ENCODE measurements around the gene HDGFL2. TPM values are rescaled to one million over a fixed set of nuclear protein-coding genes. Genes with fewer than 3 reads are reported as not detected.

HDGFL2 gene
- total and polyA plus RNA-seq, 2 of the 8 experiments (the other 6 are each of a cell fraction or from before 2014, with no cell fraction given), result 31.1 to 106 TPM

- Histone ChIP-seq H2BK5ac (ENCODE audit: low read depth, low read length) (no peak overlapping the region), H2AK5ac (ENCODE audit: low read depth, low read length) (no peak overlapping the region), H4K20me1 (replicated peaks in 1 of 2; ENCODE audit: control insufficient read depth in 1 of 2, insufficient read depth in 2 of 2, low read length in 2 of 2) (peaks cover 13 to 18% of the 10 kb centered on the region in 2 experiments), H3K79me2 (ENCODE audit: control insufficient read depth in 1 of 2, insufficient read depth in 2 of 2, low read length in 2 of 2) (no peaks in the 10 kb centered on the region), H4K5ac (ENCODE audit: insufficient read length, low read depth, low read length) (no peak overlapping the region), H3K4ac (replicated peaks; ENCODE audit: insufficient read length, low read depth, low read length) (no peak overlapping the region), H3K36me3 (ENCODE audit: control insufficient read depth in 2 of 4, insufficient read depth in 4 of 4, low read length in 3 of 4) (peaks cover 0 to 11% (median 3%) of the 10 kb centered on the region in 4 experiments; a peak in 4 of 8 replicates), H3K23me2 (ENCODE audit: low read depth, low read length) (no peaks in the 10 kb centered on the region), H3K27ac (ENCODE audit: low read depth, low read length) (no peak overlapping the region), H3K23ac (ENCODE audit: insufficient read length) (no peak overlapping the region), H3K56ac (replicated peaks; ENCODE audit: insufficient read length, low read depth, low read length) (no peak overlapping the region), H3K4me3 (ENCODE audit: extremely low read depth in 1 of 4, insufficient read depth in 2 of 4, low read depth in 3 of 4, low read length in 4 of 4) (no peak overlapping the region), H4K8ac (ENCODE audit: extremely low read depth, insufficient read depth, low read length) (no peak overlapping the region), H4K91ac (replicated peaks; ENCODE audit: insufficient read length, low read length) (no peak overlapping the region), H2BK20ac (ENCODE audit: low read length) (no peak overlapping the region), H3K4me2 (ENCODE audit: insufficient read depth in 1 of 2, low read depth in 2 of 2, low read length in 2 of 2) (no peak overlapping the region), H2BK12ac (ENCODE audit: low read depth, low read length) (no peak overlapping the region), H2BK120ac (replicated peaks; ENCODE audit: low read depth, low read length) (no peak overlapping the region), H2AFZ (ENCODE audit: low read length) (no peak overlapping the region), H3K9ac (replicated peaks in 1 of 4; ENCODE audit: extremely low read depth in 1 of 4, low read depth in 3 of 4, low read length in 3 of 4) (no peak overlapping the region), H3K14ac (ENCODE audit: insufficient read length) (no peak overlapping the region), H3K9me3 (ENCODE audit: insufficient read depth in 2 of 2, low read depth in 1 of 2, low read length in 1 of 2) (no peaks in the 10 kb centered on the region), H2BK15ac (ENCODE audit: low read length) (no peak overlapping the region), H3K79me1 (ENCODE audit: low read depth, low read length) (peaks cover 2% of the 10 kb centered on the region; the same call in 1 of the 2 replicates), H3K27me3 (replicated peaks in 1 of 4; ENCODE audit: control insufficient read depth in 3 of 4, extremely low read depth in 1 of 4, insufficient read depth in 3 of 4, low read length in 3 of 4) (peaks cover 4 to 39% (median 28%) of the 10 kb centered on the region in 4 experiments; a peak in 6 of 7 replicates), H3K4me1 (replicated peaks in 1 of 4; ENCODE audit: control insufficient read depth in 3 of 4, insufficient read depth in 4 of 4, low read length in 3 of 4) (no peaks in the 10 kb centered on the region), H3K18ac (ENCODE audit: extremely low read depth, low read length) (no peak overlapping the region)
- TF ChIP-seq PHF8 (conservative IDR thresholded peaks at IDR 0.05; ENCODE audit: low read depth, low read length), result no peak
- TF ChIP-seq BCL11A (IDR thresholded peaks at IDR 0.05; ENCODE audit: low read depth in 2 of 2, low read length in 2 of 2), result no peak
- TF ChIP-seq SIRT6 (IDR thresholded peaks at IDR 0.05; ENCODE audit: low read length), result no peak
- TF ChIP-seq RXRA (IDR thresholded peaks at IDR 0.05; ENCODE audit: insufficient read depth, low read depth, low read length), result no peak
- no peak for TF ChIP-seq SP1 (IDR thresholded peaks at IDR 0.05; ENCODE audit: low read depth, low read length)
- ChIA-PET POLR2A (ENCODE audit: partially characterized antibody) (interaction anchor here (0.8 to 2.8 kb wide), 8 partner anchors 9 to 52 kb away, joined by 3 to 27 read pairs (median 4); partner anchors contain the start of gene PLIN4), CTCF (ENCODE audit: partially characterized antibody) (interaction anchor here (0.6 to 5.2 kb wide), 3 partner anchors 13 to 253 kb away, joined by 4 to 40 read pairs (median 7); no protein-coding TSS in a partner anchor)
- FAIRE-seq, result no peak
- no peak for DNase-seq (ENCODE audit: low read depth in 1 of 2, low spot score in 2 of 2)
- WGBS, 2 experiments (ENCODE audit: extremely low coverage in 1 of 2, insufficient coverage in 1 of 2, insufficient read length in 1 of 2, insufficient replicate concordance in 2 of 2, low coverage in 1 of 2, low lambda C conversion rate in 2 of 2, missing lambda C conversion rate in 1 of 2), result 80% methylated on average over 16 of the region's 21 CpGs; no CpG with 5 or more reads in 1 of the 2 experiments
These were observed 36.6 kb downstream of the HDGFL2 start for GRCh38 chr19:4508698-4509097.
